ENCODE measurements around the gene TOLLIP.
A peak's percentile ranks its signal among the peaks of the same experiment; 100 is the strongest.
"Not testable (repeated sequence)": the region's sequence is repeated elsewhere in the genome, so short reads cannot be mapped to it uniquely, and the experiment has no call there.

TOLLIP gene

GRCh38 chr11:1342946-1343345, 33.5 kb upstream of the TOLLIP start:
- no peak overlapping the region for H3K4me3 ChIP-seq (replicated peaks in 1 of 2; ENCODE audit: low read depth in 2 of 2, low read length in 2 of 2)
- no peak for TF ChIP-seq CTCF (IDR thresholded peaks at IDR 0.05; ENCODE audit: low read depth, low read length)
- DNase-seq (ENCODE audit: low read depth in 2 of 2), result no peak

- no peak for TF ChIP-seq CTCF (IDR thresholded peaks at IDR 0.05; ENCODE audit: low read depth, low read length)
- no peak overlapping the region for H3K4me3 ChIP-seq (replicated peaks in 1 of 2; ENCODE audit: low read depth in 2 of 2, low read length in 2 of 2)
- peak; percentile 36 to 77 for DNase-seq (ENCODE audit: low read depth in 2 of 2)
Observed at GRCh38 chr11:1341928-1342524, 32.6 kb upstream of the TOLLIP start.

GRCh38 chr11:1341226-1341625, 31.8 kb upstream of the TOLLIP start:
- DNase-seq (ENCODE audit: low read depth in 2 of 2); H3K4me3 ChIP-seq (replicated peaks in 1 of 2; ENCODE audit: low read depth in 2 of 2, low read length in 2 of 2): not testable (repeated sequence)

- H3K4me3 ChIP-seq (replicated peaks in 1 of 2; ENCODE audit: low read depth in 2 of 2, low read length in 2 of 2), result no peak overlapping the region
- no peak for TF ChIP-seq CTCF (IDR thresholded peaks at IDR 0.05; ENCODE audit: low read depth, low read length)
- no peak for DNase-seq (ENCODE audit: low read depth in 2 of 2)
Observed at GRCh38 chr11:1340111-1340510, 30.7 kb upstream of the TOLLIP start.

GRCh38 chr11:1339066-1339675, 29.7 kb upstream of the TOLLIP start:
- DNase-seq (ENCODE audit: low read depth in 2 of 2), result peak in 1 of 2 donors; percentile 5

GRCh38 chr11:1338201-1339065, 29.0 kb upstream of the TOLLIP start:
- no peak overlapping the region for H3K4me3 ChIP-seq (replicated peaks in 1 of 2; ENCODE audit: low read depth in 2 of 2, low read length in 2 of 2)
- no peak for TF ChIP-seq CTCF (IDR thresholded peaks at IDR 0.05; ENCODE audit: low read depth, low read length)
- no peak for DNase-seq (ENCODE audit: low read depth in 2 of 2)

More at GRCh38 chr11:1339066-1339675, 29.7 kb upstream of the TOLLIP start:
- no peak for TF ChIP-seq CTCF (IDR thresholded peaks at IDR 0.05; ENCODE audit: low read depth, low read length)
- no peak overlapping the region for H3K4me3 ChIP-seq (replicated peaks in 1 of 2; ENCODE audit: low read depth in 2 of 2, low read length in 2 of 2)

GRCh38 chr11:1337647-1338007, 28.2 kb upstream of the TOLLIP start:
- no peak for DNase-seq (ENCODE audit: low read depth in 2 of 2)
- TF ChIP-seq CTCF (IDR thresholded peaks at IDR 0.05; ENCODE audit: low read depth, low read length), result no peak
- no peak overlapping the region for H3K4me3 ChIP-seq (replicated peaks in 1 of 2; ENCODE audit: low read depth in 2 of 2, low read length in 2 of 2)

Measured in cardiac fibroblast (primary cell).